ENCODE results near the gene KCNJ1.

KCNJ1 gene

DNA sequence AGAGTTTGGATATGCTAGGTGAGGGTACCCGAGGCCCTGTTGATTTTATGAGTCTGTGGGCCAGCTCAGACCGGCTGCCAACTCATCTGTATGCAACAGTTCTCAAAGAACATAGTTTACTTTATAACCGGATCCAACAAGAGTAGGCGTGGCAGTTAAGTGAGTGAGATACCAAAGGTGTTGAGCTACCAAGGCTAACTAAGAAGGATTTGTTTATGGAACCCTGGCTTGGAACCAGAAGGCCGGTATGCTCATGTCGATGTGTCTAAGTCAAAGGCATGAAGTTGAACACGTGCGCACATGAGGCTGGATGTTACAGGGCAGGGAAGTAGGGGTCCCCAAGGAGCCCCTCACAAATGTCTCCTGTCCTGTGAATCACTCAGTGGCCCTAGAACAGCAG lies at the start of gene KCNJ1:
TSS of gene KCNJ1 (minus strand) at position 20 of the 400 bp plus-strand sequence. CDS start 27,053 bp downstream, outside the sequence.
- no peak for DNase-seq (ENCODE audit: extremely low read depth, low read depth)
- TF ChIP-seq CTCF (IDR thresholded peaks at IDR 0.05; ENCODE audit: low read depth, low read length) = no peak

DNA sequence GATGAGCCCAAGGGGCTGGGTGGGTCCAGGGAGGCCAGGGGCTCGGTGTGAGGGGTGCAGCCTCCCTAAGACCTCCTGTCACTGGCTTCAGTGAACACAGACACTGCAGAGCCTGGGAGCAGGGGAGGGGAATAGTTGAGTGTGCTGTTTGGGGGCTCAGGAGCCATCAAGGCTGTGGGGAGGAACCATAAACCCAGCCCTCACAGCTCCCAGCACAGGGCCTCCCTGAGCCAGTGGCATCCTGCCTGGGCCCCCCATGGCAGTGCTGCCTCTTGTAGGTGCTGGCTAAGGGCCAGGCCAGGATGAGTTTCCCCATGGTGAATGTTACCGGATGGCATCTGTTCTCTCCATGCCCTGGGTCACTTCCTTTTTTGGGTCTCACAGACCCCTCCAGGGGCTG lies 49.6 kb upstream of the KCNJ1 start:
- no peak for DNase-seq (ENCODE audit: extremely low read depth, low read depth)
- TF ChIP-seq CTCF (IDR thresholded peaks at IDR 0.05; ENCODE audit: low read depth, low read length) = no peak

- DNase-seq (ENCODE audit: extremely low read depth, low read depth) = no peak
- TF ChIP-seq CTCF (IDR thresholded peaks at IDR 0.05; ENCODE audit: low read depth, low read length) = no peak
Observed at GRCh38 chr11:128916037-128916572, 49.0 kb upstream of the KCNJ1 start.

DNA sequence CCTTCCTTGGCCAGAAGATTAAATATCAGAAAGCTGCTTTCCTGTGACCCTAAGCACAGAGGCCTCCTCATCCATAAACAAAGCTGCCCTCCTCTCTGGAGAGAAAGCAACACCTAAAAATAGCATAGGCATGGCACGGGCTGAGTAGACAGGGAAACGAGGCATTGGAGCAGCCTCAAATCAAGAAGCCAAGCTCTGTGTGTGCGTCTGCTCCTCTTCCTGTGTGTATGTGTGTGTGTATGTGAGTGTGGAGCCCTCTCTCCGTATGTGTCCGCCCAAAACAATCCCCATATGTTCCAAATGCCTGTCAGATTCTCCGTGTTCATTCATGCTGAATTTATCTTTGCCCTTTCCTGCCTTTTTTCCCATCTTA lies 48.0 kb upstream of the KCNJ1 start:
- no peak for TF ChIP-seq CTCF (IDR thresholded peaks at IDR 0.05; ENCODE audit: low read depth, low read length)
- no peak for DNase-seq (ENCODE audit: extremely low read depth, low read depth)

- no peak for DNase-seq (ENCODE audit: extremely low read depth, low read depth)
- no peak for TF ChIP-seq CTCF (IDR thresholded peaks at IDR 0.05; ENCODE audit: low read depth, low read length)
Observed at GRCh38 chr11:128914216-128915148, 47.4 kb upstream of the KCNJ1 start.

DNA sequence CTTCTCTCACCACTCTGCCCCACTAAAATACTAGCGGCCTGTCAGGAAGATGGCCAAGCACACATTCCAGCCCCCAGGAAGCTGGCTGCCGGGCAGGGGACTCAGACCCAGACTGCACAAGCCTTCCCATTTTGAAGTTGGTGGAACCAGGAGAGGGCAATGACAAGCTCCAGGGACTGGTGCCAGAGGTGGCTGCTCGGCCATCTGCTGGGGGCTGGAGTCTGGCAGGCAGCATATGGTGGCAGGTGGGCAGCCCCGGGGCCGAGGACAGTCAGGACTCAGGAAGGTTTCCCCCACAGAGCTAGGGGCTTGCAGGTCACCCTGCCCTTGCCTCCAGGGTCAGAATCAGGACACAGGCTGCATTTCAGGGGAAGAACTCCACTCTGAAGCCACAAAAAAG lies 46.7 kb upstream of the KCNJ1 start:
- no peak for DNase-seq (ENCODE audit: extremely low read depth, low read depth)
- no peak for TF ChIP-seq CTCF (IDR thresholded peaks at IDR 0.05; ENCODE audit: low read depth, low read length)

DNA sequence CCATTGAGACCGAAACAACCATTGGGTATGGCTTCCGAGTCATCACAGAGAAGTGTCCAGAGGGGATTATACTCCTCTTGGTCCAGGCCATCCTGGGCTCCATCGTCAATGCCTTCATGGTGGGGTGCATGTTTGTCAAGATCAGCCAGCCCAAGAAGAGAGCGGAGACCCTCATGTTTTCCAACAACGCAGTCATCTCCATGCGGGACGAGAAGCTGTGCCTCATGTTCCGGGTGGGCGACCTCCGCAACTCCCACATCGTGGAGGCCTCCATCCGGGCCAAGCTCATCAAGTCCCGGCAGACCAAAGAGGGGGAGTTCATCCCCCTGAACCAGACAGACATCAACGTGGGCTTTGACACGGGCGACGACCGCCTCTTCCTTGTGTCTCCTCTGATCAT lies 44.6 kb upstream of the KCNJ1 start:
- TF ChIP-seq CTCF (IDR thresholded peaks at IDR 0.05; ENCODE audit: low read depth, low read length) = no peak
- no peak for DNase-seq (ENCODE audit: extremely low read depth, low read depth)

Data from AG09319 (cell line).